ENCODE results near the gene CGB7.
"Not testable (repeated sequence)": the region's sequence is repeated elsewhere in the genome, so short reads cannot be mapped to it uniquely, and the experiment has no call there.

The CGB7 gene

GRCh38 chr19:49073514-49074378, 16.2 kb upstream of the CGB7 start:
- DNase-seq = no peak

DNA sequence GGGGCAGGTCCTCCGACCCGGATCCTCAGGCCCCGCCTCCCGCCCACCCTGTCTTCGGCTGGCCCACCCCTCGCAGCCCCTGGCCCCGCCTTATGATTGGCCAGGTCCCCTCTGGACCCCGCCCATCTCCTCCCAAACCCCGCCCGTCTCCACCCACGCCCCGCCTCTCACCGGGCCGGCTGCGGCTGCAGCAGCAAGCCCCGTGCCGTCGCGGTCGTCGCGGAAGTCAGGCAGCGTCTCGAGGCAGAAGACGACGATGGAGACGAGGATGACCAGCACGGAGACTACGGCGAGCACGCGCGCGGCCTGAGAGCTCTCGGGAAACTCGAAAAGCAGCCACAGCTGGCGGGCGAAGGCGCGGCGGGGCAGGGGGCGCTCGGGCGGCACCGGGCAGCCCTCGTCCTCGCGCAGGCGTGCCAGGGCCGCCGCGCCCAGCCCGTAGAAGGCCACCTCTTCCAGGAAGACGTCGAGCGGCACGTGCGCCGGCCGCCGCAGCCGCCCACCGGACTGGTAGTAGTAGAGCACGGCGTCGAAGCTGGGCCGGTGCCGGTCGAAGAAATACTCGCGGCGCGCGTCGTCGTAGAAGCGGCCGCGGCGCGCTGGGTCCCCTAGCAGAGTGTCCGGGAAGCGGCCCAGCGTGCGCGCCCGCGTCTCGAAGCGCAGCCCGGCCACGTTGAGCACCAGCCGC, 14.5 kb upstream of the CGB7 start:
- DNase-seq = no peak

GRCh38 chr19:49070416-49070815, 12.9 kb upstream of the CGB7 start:
- no peak for DNase-seq

DNA sequence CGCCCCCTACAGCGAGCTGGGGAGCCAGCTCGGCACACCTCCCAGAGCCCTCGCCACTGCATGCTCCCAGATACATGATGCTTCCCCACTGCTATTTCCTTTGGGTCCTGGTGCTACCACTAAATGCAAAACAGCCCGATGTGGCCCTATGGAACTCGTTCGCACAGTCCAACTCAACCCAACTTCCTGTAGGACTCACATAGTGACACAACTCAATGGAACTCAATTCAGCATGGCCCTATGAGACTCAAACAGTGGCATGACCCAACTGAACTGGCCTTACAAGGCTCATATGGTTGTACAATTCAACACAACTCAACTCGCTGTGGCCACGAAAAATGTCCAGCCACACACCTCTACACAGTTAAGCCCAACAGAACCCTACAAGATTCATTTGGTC, 11.5 kb upstream of the CGB7 start:
- no peak for DNase-seq

- DNase-seq = no peak
These were observed 10.0 kb upstream of the CGB7 start for GRCh38 chr19:49067554-49067953.

DNA sequence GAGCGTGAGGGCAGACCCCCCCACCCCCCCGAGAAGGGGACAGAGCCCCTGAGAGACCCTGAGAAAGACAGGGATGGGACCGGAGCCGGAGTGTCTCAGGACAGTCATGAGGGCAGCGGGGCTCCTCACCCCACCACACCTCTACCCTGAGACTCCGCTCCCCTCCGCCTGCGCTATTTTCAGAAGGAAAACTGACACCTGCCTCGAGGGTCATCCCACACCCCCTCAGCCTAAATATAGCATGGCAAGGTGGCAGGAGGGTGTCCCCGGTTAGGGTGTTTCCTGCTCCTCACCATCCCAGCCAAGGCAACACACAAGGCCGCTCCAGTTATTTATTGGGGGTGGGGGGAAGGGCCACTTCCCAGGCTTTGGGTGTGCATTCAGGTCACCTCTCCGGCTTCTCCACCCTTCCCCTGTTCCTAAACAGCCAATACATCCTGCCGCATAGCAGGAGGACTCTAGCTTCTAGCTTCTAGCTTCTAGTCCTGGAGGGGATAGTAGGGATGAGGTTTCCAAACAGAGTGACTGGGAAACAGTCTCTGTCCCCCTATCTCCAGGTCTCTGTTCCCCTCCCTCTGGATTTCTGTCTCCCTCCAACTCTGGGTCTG, 8.5 kb upstream of the CGB7 start:
- DNase-seq = no peak

DNA sequence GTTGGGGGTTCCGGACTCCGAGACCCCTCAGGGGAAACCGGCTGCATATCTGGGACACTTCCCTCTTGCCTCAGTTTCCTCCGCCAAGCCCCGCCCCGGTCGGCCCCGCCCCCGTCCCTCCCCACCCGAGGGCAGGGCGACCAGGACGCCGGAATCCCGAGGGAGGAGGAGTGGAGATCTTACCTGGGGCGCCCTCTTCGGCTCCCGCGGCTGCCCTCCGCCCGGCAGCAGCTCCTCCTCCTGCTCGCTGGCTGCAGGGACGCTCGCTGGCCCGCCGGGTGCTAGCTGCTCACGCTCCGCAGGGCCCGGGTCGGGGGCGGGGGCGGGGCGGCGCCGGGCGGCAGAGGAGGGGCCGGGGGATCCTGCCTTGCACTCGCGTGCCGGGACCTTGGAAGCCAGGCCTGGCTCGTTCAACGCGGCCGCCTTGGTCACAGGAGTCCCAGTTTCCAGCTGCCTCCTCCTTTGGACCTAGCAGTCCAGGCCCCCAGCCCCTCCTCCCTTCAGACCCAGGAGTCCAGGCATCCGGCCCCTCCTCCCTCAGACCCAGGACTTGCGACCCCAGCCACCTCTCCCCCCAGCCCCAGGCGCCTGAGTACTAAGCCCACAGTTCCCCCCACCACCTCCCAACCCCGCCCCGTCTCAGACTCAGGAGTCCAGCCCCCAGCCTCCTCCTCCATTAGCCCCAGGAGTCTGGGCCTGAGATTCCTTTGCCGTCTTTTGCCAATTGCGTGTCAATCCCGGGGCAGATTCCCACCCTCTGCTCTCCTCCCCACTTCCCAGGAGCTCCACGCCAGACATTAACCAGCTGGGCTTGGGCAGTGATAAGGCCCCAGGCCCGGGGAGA, 7.4 kb upstream of the CGB7 start, which contains the start of gene NTF4:
Gene NTF4 (minus strand): TSS at position 51 of the 844 bp plus-strand sequence. CDS start 2,821 bp downstream, outside the sequence.
- DNase-seq = no peak

GRCh38 chr19:49064029-49064629, 6.6 kb upstream of the CGB7 start:
- DNase-seq = no peak

- DNase-seq = no peak
These were observed 3.9 kb upstream of the CGB7 start for GRCh38 chr19:49061445-49061844.

- no peak for DNase-seq
These were observed 3.5 kb upstream of the CGB7 start for GRCh38 chr19:49061000-49061399.

DNA sequence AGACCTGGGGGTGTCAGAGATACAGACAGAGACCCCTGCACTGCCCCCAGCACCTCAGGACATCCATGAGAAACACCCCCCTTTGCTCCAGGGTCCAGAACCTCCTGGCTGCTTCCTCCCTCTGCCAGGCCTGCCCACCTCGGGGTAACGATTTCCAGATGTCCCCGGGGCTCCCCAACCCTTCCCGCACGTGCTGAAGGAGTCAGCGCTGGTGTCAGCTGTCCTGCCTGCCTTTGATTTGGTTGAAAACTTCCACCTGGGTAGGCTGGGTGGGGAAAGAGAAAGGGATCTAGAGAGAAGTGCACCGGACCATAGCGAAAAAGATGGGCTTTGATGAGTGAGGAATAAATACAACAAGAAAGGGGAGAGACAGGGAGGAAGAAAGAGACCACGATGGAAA, 1.5 kb upstream of the CGB7 start:
- DNase-seq = no peak

GRCh38 chr19:49058562-49058961, 1.0 kb upstream of the CGB7 start:
- no peak for DNase-seq

- DNase-seq = not testable (repeated sequence)
These were observed 500 bp downstream of the CGB7 start for GRCh38 chr19:49056902-49057596.

- no peak for DNase-seq
These were observed 1.2 kb downstream of the CGB7 start for GRCh38 chr19:49056101-49056901.

- DNase-seq = not testable (repeated sequence)
These were observed 7.0 kb downstream of the CGB7 start for GRCh38 chr19:49050376-49051033.

GRCh38 chr19:49049834-49050233, 7.7 kb downstream of the CGB7 start:
- not testable (repeated sequence) for DNase-seq

DNA sequence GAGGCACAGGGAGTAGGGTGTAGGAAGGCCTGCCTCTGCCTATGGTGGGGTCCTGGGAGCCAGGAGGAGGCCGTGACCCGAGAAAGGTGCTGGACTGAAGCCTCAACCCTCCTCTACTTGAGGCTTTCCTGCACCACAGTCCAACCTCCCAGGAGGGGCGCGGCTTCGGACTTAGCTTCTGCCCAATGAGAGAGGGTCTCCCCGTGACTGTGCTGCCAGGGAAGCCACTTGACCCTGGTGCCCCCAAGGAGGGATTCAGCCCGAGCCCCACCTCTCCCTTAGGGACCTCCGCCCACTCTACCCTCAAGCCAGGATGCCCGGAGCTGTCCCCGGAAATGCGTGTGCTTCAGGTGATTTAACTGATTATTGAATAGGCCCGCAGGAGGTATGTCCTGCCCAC, 8.5 kb downstream of the CGB7 start, which contains the start of gene CGB8:
Gene CGB8 (minus strand): TSS at position 101 of the 400 bp plus-strand sequence. CDS start 372 bp downstream, outside the sequence.
- DNase-seq = not testable (repeated sequence)

DNA sequence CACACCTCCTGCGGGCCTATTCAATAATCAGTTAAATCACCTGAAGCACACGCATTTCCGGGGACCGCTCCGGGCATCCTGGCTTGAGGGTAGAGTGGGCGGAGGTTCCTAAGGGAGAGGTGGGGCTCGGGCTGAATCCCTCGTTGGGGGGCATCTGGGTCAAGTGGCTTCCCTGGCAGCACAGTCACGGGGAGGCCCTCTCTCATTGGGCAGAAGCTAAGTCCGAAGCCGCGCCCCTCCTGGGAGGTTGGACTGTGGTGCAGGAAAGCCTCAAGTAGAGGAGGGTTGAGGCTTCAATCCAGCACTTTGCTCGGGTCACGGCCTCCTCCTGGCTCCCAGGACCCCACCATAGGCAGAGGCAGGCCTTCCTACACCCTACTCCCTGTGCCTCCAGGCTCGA, 14.0 kb downstream of the CGB7 start, which contains the start of gene CGB5:
Gene CGB5 (plus strand): TSS at position 301 of the 400 bp plus-strand sequence. CDS start 362 bp downstream, outside the sequence.
- DNase-seq = not testable (repeated sequence)

- DNase-seq = not testable (repeated sequence)
These were observed 14.9 kb downstream of the CGB7 start for GRCh38 chr19:49042666-49043065.

DNA sequence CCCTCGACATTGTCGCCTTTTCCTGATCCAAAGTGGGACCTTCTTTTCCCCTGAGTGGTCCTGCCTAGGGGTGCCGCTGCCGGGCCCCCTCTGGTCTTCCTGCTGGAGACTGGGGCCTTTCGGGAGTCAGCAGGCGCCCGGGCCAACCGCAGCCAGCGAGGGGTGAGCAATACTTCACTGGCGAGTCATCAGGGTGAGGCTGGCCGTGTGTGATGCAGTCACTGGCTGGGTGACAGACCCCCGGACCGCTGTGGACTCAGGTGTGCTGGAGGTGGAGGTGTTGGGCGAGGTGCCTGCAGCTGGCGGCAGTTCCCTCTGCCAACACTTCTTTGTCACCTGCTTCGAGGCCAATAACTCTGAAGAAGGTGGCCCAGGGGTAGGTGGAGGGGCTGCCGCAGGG, 15.4 kb downstream of the CGB7 start:
- DNase-seq = no peak

Measured in KG1 (cell line).